GM18499 (cell line): ENCODE results near the gene TSHZ1.

Experiments used
- ATAC-seq: cut with Tn5 transposase; IDR thresholded peaks from one replicate; pipeline ENCODE4 v1.9.1; 2021; ENCODE audit warnings: moderate number of reproducible peaks; ENCODE audit not compliant: insufficient read depth, unreplicated experiment

TSHZ1 gene

GRCh38 chr18:75210274-75211001, at the start of gene TSHZ1:
Gene TSHZ1 (plus strand): TSS chr18:75210797. CDS start chr18:75211877, 1,080 bp downstream.
- peak; percentile 65 for ATAC-seq

GRCh38 chr18:75161256-75162028, 49.2 kb upstream of the TSHZ1 start:
- ATAC-seq, result no peak

GRCh38 chr18:75162467-75162866, 48.1 kb upstream of the TSHZ1 start:
- no peak for ATAC-seq

GRCh38 chr18:75162978-75163377, 47.6 kb upstream of the TSHZ1 start:
- no peak for ATAC-seq

- no peak for ATAC-seq
These were observed 46.9 kb upstream of the TSHZ1 start for GRCh38 chr18:75163736-75164135.

- ATAC-seq, result no peak
These were observed 46.1 kb upstream of the TSHZ1 start for GRCh38 chr18:75164479-75164878.

GRCh38 chr18:75165926-75166325, 44.7 kb upstream of the TSHZ1 start:
- no peak for ATAC-seq

- no peak for ATAC-seq
These were observed 43.5 kb upstream of the TSHZ1 start for GRCh38 chr18:75167137-75167536.

- ATAC-seq, result no peak
These were observed 42.6 kb upstream of the TSHZ1 start for GRCh38 chr18:75167759-75168618.

- ATAC-seq, result no peak
These were observed 42.0 kb upstream of the TSHZ1 start for GRCh38 chr18:75168619-75169018.

GRCh38 chr18:75169411-75169810, 41.2 kb upstream of the TSHZ1 start:
- ATAC-seq, result no peak

GRCh38 chr18:75170022-75170789, 40.4 kb upstream of the TSHZ1 start:
- ATAC-seq, result no peak

- no peak for ATAC-seq
These were observed 39.7 kb upstream of the TSHZ1 start for GRCh38 chr18:75170916-75171315.

GRCh38 chr18:75172299-75173124, 38.1 kb upstream of the TSHZ1 start:
- ATAC-seq, result peak; percentile 7

GRCh38 chr18:75173125-75173432, 37.5 kb upstream of the TSHZ1 start:
- peak; percentile 100 for ATAC-seq

GRCh38 chr18:75173738-75174137, 36.9 kb upstream of the TSHZ1 start:
- ATAC-seq, result no peak

- ATAC-seq, result no peak
These were observed 33.7 kb upstream of the TSHZ1 start for GRCh38 chr18:75176849-75177248.

GRCh38 chr18:75178376-75178775, 32.2 kb upstream of the TSHZ1 start:
- no peak for ATAC-seq

- no peak for ATAC-seq
These were observed 30.6 kb upstream of the TSHZ1 start for GRCh38 chr18:75179819-75180600.
